ENCODE measurements around the gene EIF1. TPM values are rescaled to one million over a fixed set of nuclear protein-coding genes. Genes with fewer than 3 reads are reported as not detected.
"Not testable (repeated sequence)": the region's sequence is repeated elsewhere in the genome, so short reads cannot be mapped to it uniquely, and the experiment has no call there.

Gene EIF1
- polyA plus RNA-seq, 1 donor from 2014 or later = 257 TPM

- Histone ChIP-seq H3F3A (ENCODE audit: insufficient read depth, low read length, poor library complexity, severe bottlenecking) (peaks cover 8% of the 10 kb centered on the region), H4K20me1 (ENCODE audit: insufficient read depth) (no peaks in the 10 kb centered on the region), H3K9me2 (ENCODE audit: insufficient read depth, low read length) (no peaks in the 10 kb centered on the region), H3K4me2 (ENCODE audit: low read length) (peak overlapping the region; percentile 85), H3K36me3 (ENCODE audit: insufficient read depth, low read length) (no peaks in the 10 kb centered on the region), H3K79me2 (replicated peaks; ENCODE audit: insufficient read depth, low read length) (no peaks in the 10 kb centered on the region), H3K9me3 (ENCODE audit: low read length) (no peaks in the 10 kb centered on the region), H3K4me3 (ENCODE audit: low read length) (peak overlapping the region; percentile 57), H2AFZ (ENCODE audit: low read depth, low read length) (peak overlapping the region; percentile 36), H3K27ac (ENCODE audit: low read length) (peak overlapping the region; percentile 100), H3K27me3 (ENCODE audit: insufficient read depth, low read depth, low read length) (no peaks in the 10 kb centered on the region), H3K9ac (ENCODE audit: low read length) (peak overlapping the region; percentile 76)
- TF ChIP-seq EZH2 (IDR thresholded peaks at IDR 0.05; ENCODE audit: borderline replicate concordance, insufficient read depth, low read length, poor library complexity, severe bottlenecking) (no peak), TAF1 (IDR thresholded peaks at IDR 0.05; ENCODE audit: low read depth) (no peak), EP300 (conservative IDR thresholded peaks at IDR 0.05; ENCODE audit: poor library complexity, severe bottlenecking) (no peak)
Observed at GRCh38 chr17:41684035-41684434, 4.7 kb upstream of the EIF1 start.

- not testable (repeated sequence) for H3K4me3 ChIP-seq (ENCODE audit: low read length)
Observed at GRCh38 chr17:41685753-41686152, 2.9 kb upstream of the EIF1 start.

GRCh38 chr17:41686281-41686680, 2.4 kb upstream of the EIF1 start:
- Histone ChIP-seq H2AFZ (ENCODE audit: low read depth, low read length) (no peak overlapping the region), H3K4me3 (ENCODE audit: low read length) (no peak overlapping the region), H3K4me2 (ENCODE audit: low read length) (no peak overlapping the region), H3F3A (ENCODE audit: insufficient read depth, low read length, poor library complexity, severe bottlenecking) (peaks cover 8% of the 10 kb centered on the region), H3K9me3 (ENCODE audit: low read length) (no peaks in the 10 kb centered on the region), H3K9me2 (ENCODE audit: insufficient read depth, low read length) (no peaks in the 10 kb centered on the region), H4K20me1 (ENCODE audit: insufficient read depth) (peaks cover 19% of the 10 kb centered on the region), H3K27me3 (ENCODE audit: insufficient read depth, low read depth, low read length) (no peaks in the 10 kb centered on the region), H3K9ac (ENCODE audit: low read length) (no peak overlapping the region), H3K36me3 (ENCODE audit: insufficient read depth, low read length) (peaks cover 13% of the 10 kb centered on the region), H3K79me2 (replicated peaks; ENCODE audit: insufficient read depth, low read length) (peaks cover 19% of the 10 kb centered on the region), H3K27ac (ENCODE audit: low read length) (no peak overlapping the region)
- TF ChIP-seq POLR2AphosphoS5 (IDR thresholded peaks at IDR 0.05) = no peak
- TF ChIP-seq CTCF (IDR thresholded peaks at IDR 0.05; ENCODE audit: poor library complexity, severe bottlenecking) = no peak
- no peak for TF ChIP-seq MXI1 (conservative IDR thresholded peaks at IDR 0.05; ENCODE audit: poor library complexity, severe bottlenecking)
- TF ChIP-seq RAD21 (conservative IDR thresholded peaks at IDR 0.05) = no peak
- no peak for TF ChIP-seq REST (IDR thresholded peaks at IDR 0.05; ENCODE audit: borderline replicate concordance)
- TF ChIP-seq EP300 (conservative IDR thresholded peaks at IDR 0.05; ENCODE audit: poor library complexity, severe bottlenecking) = no peak
- no peak for TF ChIP-seq TAF1 (IDR thresholded peaks at IDR 0.05; ENCODE audit: low read depth)
- TF ChIP-seq SMC3 (conservative IDR thresholded peaks at IDR 0.05; ENCODE audit: poor library complexity) = no peak
- no peak for TF ChIP-seq EZH2 (IDR thresholded peaks at IDR 0.05; ENCODE audit: borderline replicate concordance, insufficient read depth, low read length, poor library complexity, severe bottlenecking)

More at GRCh38 chr17:41685753-41686152, 2.9 kb upstream of the EIF1 start:
- H3F3A ChIP-seq (ENCODE audit: insufficient read depth, low read length, poor library complexity, severe bottlenecking); H3K27ac ChIP-seq (ENCODE audit: low read length); H3K9ac ChIP-seq (ENCODE audit: low read length); H3K9me3 ChIP-seq (ENCODE audit: low read length); H3K4me2 ChIP-seq (ENCODE audit: low read length); H2AFZ ChIP-seq (ENCODE audit: low read depth, low read length); H3K9me2 ChIP-seq (ENCODE audit: insufficient read depth, low read length); H3K36me3 ChIP-seq (ENCODE audit: insufficient read depth, low read length); H3K27me3 ChIP-seq (ENCODE audit: insufficient read depth, low read depth, low read length): not testable (repeated sequence)
- Histone ChIP-seq H4K20me1 (ENCODE audit: insufficient read depth) (peaks cover 13% of the 10 kb centered on the region), H3K79me2 (replicated peaks; ENCODE audit: insufficient read depth, low read length) (peaks cover 14% of the 10 kb centered on the region)
